Measurements from ENCODE around the gene F8A2.
"Not testable (repeated sequence)": the region's sequence is repeated elsewhere in the genome, so short reads cannot be mapped to it uniquely, and the experiment has no call there.

DNA sequence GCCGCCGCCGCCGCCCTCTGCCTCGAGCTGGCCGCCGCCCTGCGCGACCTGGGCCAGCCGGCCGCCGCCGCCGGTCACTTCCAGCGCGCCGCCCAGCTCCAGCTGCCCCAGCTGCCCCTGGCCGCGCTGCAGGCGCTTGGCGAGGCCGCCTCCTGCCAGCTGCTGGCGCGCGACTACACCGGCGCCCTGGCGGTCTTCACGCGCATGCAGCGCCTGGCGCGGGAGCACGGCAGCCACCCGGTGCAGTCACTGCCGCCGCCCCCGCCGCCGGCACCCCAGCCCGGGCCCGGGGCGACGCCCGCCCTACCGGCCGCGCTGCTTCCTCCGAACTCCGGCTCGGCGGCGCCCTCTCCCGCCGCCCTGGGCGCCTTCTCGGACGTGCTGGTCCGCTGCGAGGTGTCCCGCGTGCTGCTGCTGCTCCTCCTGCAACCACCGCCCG lies 653 bp downstream of the F8A2 start:
- not testable (repeated sequence) for TF ChIP-seq CTCF, POLR2A (IDR thresholded peaks at IDR 0.05)

Measured in body of pancreas (tissue), 4 donors.